DND-41 (cell line): Measurements from ENCODE around the gene ERCC1.

Experiments used
- EZH2 ChIP-seq: IDR thresholded peaks from 3 replicates; pipeline ENCODE4 v1.6.1; 2012; ENCODE audit warnings: borderline replicate concordance, low read depth, mild to moderate bottlenecking, moderate library complexity, low read length, inconsistent platforms; ENCODE audit not compliant: severe bottlenecking
- TF ChIP-seq, protein P1 (sequence below): IDR thresholded peaks from 2 replicates; pipeline ENCODE4 v1.5.1; 2012; ENCODE audit warnings: borderline replicate concordance, low read length, moderate library complexity, mild to moderate bottlenecking; ENCODE audit not compliant: poor library complexity, severe bottlenecking; ENCODE audit errors: extremely low read depth

DNA sequence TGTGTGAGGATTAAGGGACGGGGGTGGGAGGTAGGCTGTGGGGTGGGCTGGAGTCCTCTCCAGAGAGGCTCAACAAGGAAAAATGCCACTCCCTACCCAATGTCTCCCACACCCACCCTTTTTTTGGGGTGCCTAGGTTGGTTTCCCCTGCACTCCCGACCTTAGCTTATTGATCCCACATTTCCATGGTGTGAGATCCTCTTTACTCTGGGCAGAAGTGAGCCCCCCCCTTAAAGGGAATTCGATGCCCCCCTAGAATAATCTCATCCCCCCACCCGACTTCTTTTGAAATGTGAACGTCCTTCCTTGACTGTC lies 49.6 kb upstream of the ERCC1 start:
- TF ChIP-seq, protein P1, sequence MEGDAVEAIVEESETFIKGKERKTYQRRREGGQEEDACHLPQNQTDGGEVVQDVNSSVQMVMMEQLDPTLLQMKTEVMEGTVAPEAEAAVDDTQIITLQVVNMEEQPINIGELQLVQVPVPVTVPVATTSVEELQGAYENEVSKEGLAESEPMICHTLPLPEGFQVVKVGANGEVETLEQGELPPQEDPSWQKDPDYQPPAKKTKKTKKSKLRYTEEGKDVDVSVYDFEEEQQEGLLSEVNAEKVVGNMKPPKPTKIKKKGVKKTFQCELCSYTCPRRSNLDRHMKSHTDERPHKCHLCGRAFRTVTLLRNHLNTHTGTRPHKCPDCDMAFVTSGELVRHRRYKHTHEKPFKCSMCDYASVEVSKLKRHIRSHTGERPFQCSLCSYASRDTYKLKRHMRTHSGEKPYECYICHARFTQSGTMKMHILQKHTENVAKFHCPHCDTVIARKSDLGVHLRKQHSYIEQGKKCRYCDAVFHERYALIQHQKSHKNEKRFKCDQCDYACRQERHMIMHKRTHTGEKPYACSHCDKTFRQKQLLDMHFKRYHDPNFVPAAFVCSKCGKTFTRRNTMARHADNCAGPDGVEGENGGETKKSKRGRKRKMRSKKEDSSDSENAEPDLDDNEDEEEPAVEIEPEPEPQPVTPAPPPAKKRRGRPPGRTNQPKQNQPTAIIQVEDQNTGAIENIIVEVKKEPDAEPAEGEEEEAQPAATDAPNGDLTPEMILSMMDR: no peak
- no peak for TF ChIP-seq EZH2
